IMR-90 (cell line): Measurements from ENCODE around the gene SLC28A3.

Experiments used
- RFX5 ChIP-seq: IDR thresholded peaks from 2 replicates; pipeline ENCODE4 v1.8.0; 2012; ENCODE audit warnings: low read depth, mild to moderate bottlenecking, low read length, moderate library complexity
- TF ChIP-seq, protein P1 (sequence below): conservative IDR thresholded peaks from 2 replicates; pipeline ENCODE4 v1.5.1; 2012; ENCODE audit warnings: mild to moderate bottlenecking, low read depth, low read length, improper control_type of control experiment

GRCh38 chr9:84318981-84319380, 21.6 kb downstream of the SLC28A3 start:
- TF ChIP-seq, protein P1, sequence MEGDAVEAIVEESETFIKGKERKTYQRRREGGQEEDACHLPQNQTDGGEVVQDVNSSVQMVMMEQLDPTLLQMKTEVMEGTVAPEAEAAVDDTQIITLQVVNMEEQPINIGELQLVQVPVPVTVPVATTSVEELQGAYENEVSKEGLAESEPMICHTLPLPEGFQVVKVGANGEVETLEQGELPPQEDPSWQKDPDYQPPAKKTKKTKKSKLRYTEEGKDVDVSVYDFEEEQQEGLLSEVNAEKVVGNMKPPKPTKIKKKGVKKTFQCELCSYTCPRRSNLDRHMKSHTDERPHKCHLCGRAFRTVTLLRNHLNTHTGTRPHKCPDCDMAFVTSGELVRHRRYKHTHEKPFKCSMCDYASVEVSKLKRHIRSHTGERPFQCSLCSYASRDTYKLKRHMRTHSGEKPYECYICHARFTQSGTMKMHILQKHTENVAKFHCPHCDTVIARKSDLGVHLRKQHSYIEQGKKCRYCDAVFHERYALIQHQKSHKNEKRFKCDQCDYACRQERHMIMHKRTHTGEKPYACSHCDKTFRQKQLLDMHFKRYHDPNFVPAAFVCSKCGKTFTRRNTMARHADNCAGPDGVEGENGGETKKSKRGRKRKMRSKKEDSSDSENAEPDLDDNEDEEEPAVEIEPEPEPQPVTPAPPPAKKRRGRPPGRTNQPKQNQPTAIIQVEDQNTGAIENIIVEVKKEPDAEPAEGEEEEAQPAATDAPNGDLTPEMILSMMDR: no peak
- TF ChIP-seq RFX5: no peak
